Measurements from ENCODE around the gene NEDD4L. TPM values are rescaled to one million over a fixed set of nuclear protein-coding genes. Genes with fewer than 3 reads are reported as not detected.

Gene NEDD4L
- total RNA-seq, 4 donors from 2014 or later = 32.5 to 65.6 (median 43.4) TPM

- TF ChIP-seq, protein P1, sequence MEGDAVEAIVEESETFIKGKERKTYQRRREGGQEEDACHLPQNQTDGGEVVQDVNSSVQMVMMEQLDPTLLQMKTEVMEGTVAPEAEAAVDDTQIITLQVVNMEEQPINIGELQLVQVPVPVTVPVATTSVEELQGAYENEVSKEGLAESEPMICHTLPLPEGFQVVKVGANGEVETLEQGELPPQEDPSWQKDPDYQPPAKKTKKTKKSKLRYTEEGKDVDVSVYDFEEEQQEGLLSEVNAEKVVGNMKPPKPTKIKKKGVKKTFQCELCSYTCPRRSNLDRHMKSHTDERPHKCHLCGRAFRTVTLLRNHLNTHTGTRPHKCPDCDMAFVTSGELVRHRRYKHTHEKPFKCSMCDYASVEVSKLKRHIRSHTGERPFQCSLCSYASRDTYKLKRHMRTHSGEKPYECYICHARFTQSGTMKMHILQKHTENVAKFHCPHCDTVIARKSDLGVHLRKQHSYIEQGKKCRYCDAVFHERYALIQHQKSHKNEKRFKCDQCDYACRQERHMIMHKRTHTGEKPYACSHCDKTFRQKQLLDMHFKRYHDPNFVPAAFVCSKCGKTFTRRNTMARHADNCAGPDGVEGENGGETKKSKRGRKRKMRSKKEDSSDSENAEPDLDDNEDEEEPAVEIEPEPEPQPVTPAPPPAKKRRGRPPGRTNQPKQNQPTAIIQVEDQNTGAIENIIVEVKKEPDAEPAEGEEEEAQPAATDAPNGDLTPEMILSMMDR (IDR thresholded peaks at IDR 0.05; ENCODE audit: low read depth) = no peak
These were observed 233.0 kb downstream of the NEDD4L start for GRCh38 chr18:58276789-58277739.

DNA sequence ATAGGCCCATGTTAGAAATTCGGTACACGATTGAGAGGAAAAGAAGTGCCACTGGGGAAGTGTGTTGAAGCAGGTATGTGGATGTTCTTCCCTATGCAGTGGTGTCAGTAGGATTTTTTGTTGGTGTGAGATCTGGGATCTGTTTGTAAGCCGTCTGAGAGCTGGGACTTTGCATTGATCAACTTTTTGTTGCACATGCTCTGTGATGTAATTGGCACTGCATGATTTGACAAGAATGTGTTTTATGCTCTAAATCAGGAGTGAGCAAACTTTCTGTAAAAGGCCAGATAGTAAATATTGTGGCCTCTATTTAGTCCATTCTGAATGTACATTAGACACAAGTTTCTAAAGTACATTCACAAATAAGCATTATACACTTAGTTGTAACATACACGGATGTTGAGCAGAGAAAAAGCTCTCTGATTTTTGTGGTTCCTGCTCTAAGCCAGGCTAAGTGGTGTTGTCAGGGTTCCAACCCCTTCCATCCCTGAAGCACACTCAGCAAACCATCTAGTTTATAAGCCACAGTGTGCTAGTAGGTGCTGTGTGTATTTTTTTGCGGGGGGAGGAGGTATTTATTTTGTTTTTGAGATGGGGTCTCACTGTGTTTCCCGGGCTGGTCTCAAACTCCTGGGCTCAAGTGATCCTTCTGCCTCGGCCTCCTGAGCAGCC lies 235.6 kb downstream of the NEDD4L start:
- TF ChIP-seq, protein P1 (IDR thresholded peaks at IDR 0.05; ENCODE audit: low read depth) = no peak

GRCh38 chr18:58280191-58280590 lies 236.2 kb downstream of the NEDD4L start:
- TF ChIP-seq, protein P1 (IDR thresholded peaks at IDR 0.05; ENCODE audit: low read depth) = no peak

DNA sequence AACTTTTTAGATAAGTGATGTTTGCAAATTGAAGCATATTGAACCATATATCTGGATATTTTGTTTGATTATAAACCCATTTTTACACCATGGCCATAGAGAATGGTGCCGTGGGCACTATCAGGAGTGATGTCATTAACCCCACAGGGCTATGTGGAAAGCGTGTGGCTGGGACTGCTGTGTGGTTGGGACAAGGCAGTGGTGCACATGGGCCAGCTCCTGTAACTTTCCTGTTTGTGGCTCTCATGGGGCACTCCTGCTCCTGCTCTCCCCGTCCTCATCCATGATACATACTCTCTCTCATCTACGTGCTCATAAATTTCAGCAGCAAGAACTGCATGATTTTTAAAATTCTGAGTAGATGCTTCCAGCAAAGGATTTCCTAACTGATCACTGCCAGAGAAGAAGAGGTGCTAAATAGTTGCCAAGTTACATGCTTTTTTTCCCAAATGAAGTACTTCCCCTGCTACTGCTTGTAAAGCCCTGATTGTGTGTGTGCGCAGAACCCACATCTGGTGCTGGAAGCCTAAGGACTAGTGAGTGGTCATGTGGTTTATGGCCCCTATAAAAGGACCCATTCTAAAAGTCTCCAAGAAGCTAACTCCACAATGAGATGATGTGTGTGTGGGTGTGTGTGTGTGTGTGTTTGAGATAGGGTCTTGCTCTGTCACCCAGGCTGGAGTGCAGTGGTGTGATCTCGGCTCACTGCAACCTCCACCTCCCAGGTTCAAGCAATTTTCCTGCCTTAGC lies 240.8 kb downstream of the NEDD4L start:
- TF ChIP-seq, protein P1 (IDR thresholded peaks at IDR 0.05; ENCODE audit: low read depth) = no peak

GRCh38 chr18:58285449-58286130 lies 241.6 kb downstream of the NEDD4L start:
- TF ChIP-seq, protein P1 (IDR thresholded peaks at IDR 0.05; ENCODE audit: low read depth) = no peak

DNA sequence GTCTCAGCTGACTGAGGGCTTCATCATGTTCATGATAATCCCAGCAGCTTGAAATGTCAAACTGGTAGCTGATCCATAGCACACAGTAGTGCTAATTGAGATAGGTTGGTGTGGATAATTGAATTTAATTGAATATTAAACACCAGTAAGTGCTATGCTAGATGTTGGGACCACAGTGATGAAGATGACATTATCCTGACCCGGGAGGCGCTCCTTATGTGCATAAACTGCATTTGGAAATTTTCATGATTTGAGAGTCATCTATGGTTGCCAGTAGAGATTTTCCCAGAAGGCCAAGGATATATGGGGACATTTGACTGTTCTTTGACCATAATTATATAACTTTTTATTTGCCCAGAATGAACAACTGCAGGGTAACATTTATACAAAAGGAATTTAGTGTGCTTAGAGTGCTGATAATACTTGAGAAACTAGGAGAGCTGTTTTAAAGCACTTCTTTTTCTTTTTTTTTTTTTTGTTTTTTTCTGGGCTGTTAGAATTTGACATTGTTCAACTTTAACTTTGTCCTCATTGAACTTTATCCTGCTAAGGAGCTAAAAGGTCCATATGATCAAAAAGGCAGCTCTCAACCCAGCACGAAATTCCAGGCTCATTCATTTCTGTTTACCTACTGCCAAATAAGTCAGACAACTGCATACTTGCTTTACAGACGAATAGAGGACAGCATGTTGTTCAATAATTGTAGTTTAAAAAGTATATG lies 242.8 kb downstream of the NEDD4L start:
- TF ChIP-seq, protein P1 (IDR thresholded peaks at IDR 0.05; ENCODE audit: low read depth) = no peak
